ENCODE data around the gene STON2.

DNA sequence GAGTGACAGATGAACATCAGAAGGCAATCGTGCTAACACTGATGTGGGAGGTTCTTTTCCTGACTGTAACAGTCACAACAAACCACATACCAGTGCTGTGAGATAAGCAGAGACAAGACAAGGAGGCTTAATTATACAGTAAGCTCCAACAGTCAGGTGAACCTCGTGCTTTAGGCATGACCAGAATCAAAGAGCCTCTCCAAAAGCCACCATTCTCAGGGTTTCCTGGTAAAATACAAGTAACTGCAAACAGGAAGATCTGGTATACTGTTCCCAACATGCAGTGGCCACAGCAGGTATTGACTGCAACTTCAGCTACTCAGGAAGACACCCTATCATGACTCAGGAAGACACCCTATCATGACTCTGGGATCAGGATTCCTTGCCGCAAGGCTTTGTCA is 132.1 kb downstream of the STON2 start:
- TF ChIP-seq ZNF565 (CRISPR knock-in tag; conservative IDR thresholded peaks at IDR 0.05; ENCODE audit: low read depth) (no peak), SNAI2 (CRISPR knock-in tag; IDR thresholded peaks at IDR 0.05) (no peak), CREB5 (CRISPR knock-in tag; IDR thresholded peaks at IDR 0.05; ENCODE audit: low read depth) (no peak), OSR1 (CRISPR knock-in tag; IDR thresholded peaks at IDR 0.05) (no peak), CSDC2 (CRISPR knock-in tag; IDR thresholded peaks at IDR 0.05) (no peak), GLIS3 (CRISPR knock-in tag; IDR thresholded peaks at IDR 0.05) (no peak), ISL1 (CRISPR knock-in tag; IDR thresholded peaks at IDR 0.05) (no peak), ZFP3 (CRISPR knock-in tag; IDR thresholded peaks at IDR 0.05) (no peak), ZC3H10 (CRISPR knock-in tag; IDR thresholded peaks at IDR 0.05) (no peak), TCF4 (CRISPR knock-in tag; IDR thresholded peaks at IDR 0.05; ENCODE audit: borderline replicate concordance) (no peak), ESRRG (CRISPR knock-in tag; IDR thresholded peaks at IDR 0.05) (no peak), RARB (CRISPR knock-in tag; IDR thresholded peaks at IDR 0.05) (no peak)

Measured in SK-N-SH treated with all-trans-retinoic acid at 6 μM for 48 hours (cell line).